Measurements from ENCODE around the gene ESR1. TPM values are rescaled to one million over a fixed set of nuclear protein-coding genes. Genes with fewer than 3 reads are reported as not detected.

ESR1 gene
- total RNA-seq, 1 donor from 2014 or later = not detected

- Mint-ChIP-seq H3K4me3 (no peak overlapping the region), H3K4me1 (no peaks in the 10 kb centered on the region), H3K27me3 (ENCODE audit: insufficient read depth, low read depth) (no peaks in the 10 kb centered on the region), H3K36me3 (peaks cover 7% of the 10 kb centered on the region), H3K9me3 (no peaks in the 10 kb centered on the region), H3K27ac (no peak overlapping the region)
- H3K4me3 ChIP-seq = no peak overlapping the region
- H3K4me2 ChIP-seq = no peak overlapping the region
- no peaks in the 10 kb centered on the region for H3K36me3 ChIP-seq
- no peaks in the 10 kb centered on the region for H3K27me3 ChIP-seq
- H4K20me1 ChIP-seq (ENCODE audit: low read depth) = no peaks in the 10 kb centered on the region
- no peak overlapping the region for H3K9ac ChIP-seq
- no peaks in the 10 kb centered on the region for H3F3A ChIP-seq (ENCODE audit: low read depth)
- H3K79me2 ChIP-seq (ENCODE audit: low read depth) = no peaks in the 10 kb centered on the region
- no peak overlapping the region for H2AFZ ChIP-seq (replicated peaks)
- no peaks in the 10 kb centered on the region for H3K9me3 ChIP-seq (ENCODE audit: low read depth)
- TF ChIP-seq CTCF (IDR thresholded peaks at IDR 0.05) = no peak
- no peak for TF ChIP-seq EZH2 (IDR thresholded peaks at IDR 0.05)
- no peak for TF ChIP-seq EZH2phosphoT487 (IDR thresholded peaks at IDR 0.05)
- DNase-seq (ENCODE audit: low spot score) = no peak
- H3K4me1 ChIP-seq = no peaks in the 10 kb centered on the region
- H3K27ac ChIP-seq = no peak overlapping the region
Measured at GRCh38 chr6:152148412-152148811, 340.9 kb downstream of the ESR1 start.

GRCh38 chr6:152150196-152150595 lies 342.7 kb downstream of the ESR1 start:
- Histone ChIP-seq H3K4me1 (no peaks in the 10 kb centered on the region), H3K79me2 (ENCODE audit: low read depth) (no peaks in the 10 kb centered on the region), H3K27me3 (no peaks in the 10 kb centered on the region), H3K9ac (no peak overlapping the region), H4K20me1 (ENCODE audit: low read depth) (no peaks in the 10 kb centered on the region), H2AFZ (replicated peaks) (no peak overlapping the region), H3K9me3 (ENCODE audit: low read depth) (no peaks in the 10 kb centered on the region), H3K4me2 (no peak overlapping the region), H3F3A (ENCODE audit: low read depth) (no peaks in the 10 kb centered on the region), H3K4me3 (no peak overlapping the region), H3K27ac (no peak overlapping the region), H3K36me3 (no peaks in the 10 kb centered on the region)
- Mint-ChIP-seq H3K4me3 (no peak overlapping the region), H3K4me1 (no peaks in the 10 kb centered on the region), H3K27ac (no peak overlapping the region), H3K9me3 (no peaks in the 10 kb centered on the region), H3K36me3 (peaks cover 5% of the 10 kb centered on the region), H3K27me3 (ENCODE audit: insufficient read depth, low read depth) (no peaks in the 10 kb centered on the region)
- DNase-seq (ENCODE audit: low spot score) = no peak
- no peak for TF ChIP-seq CTCF (IDR thresholded peaks at IDR 0.05)
- no peak for TF ChIP-seq EZH2 (IDR thresholded peaks at IDR 0.05)
- TF ChIP-seq EZH2phosphoT487 (IDR thresholded peaks at IDR 0.05) = no peak

- H3K27ac Mint-ChIP-seq = no peak overlapping the region
- Histone ChIP-seq H3K4me3 (no peak overlapping the region), H4K20me1 (ENCODE audit: low read depth) (no peaks in the 10 kb centered on the region), H3F3A (ENCODE audit: low read depth) (no peaks in the 10 kb centered on the region), H3K4me2 (no peak overlapping the region), H3K4me1 (no peaks in the 10 kb centered on the region), H3K9me3 (ENCODE audit: low read depth) (no peaks in the 10 kb centered on the region), H3K79me2 (ENCODE audit: low read depth) (no peaks in the 10 kb centered on the region), H3K27me3 (no peaks in the 10 kb centered on the region), H3K27ac (no peak overlapping the region), H3K36me3 (no peaks in the 10 kb centered on the region), H3K9ac (no peak overlapping the region), H2AFZ (replicated peaks) (no peak overlapping the region)
- TF ChIP-seq CTCF (IDR thresholded peaks at IDR 0.05) = no peak
- TF ChIP-seq EZH2 (IDR thresholded peaks at IDR 0.05) = no peak
- no peak for TF ChIP-seq EZH2phosphoT487 (IDR thresholded peaks at IDR 0.05)
- no peaks in the 10 kb centered on the region for H3K4me1 Mint-ChIP-seq
- no peaks in the 10 kb centered on the region for H3K27me3 Mint-ChIP-seq (ENCODE audit: insufficient read depth, low read depth)
- no peaks in the 10 kb centered on the region for H3K9me3 Mint-ChIP-seq
- H3K4me3 Mint-ChIP-seq = no peak overlapping the region
- peaks cover 5% of the 10 kb centered on the region for H3K36me3 Mint-ChIP-seq
- DNase-seq (ENCODE audit: low spot score) = no peak
Measured at GRCh38 chr6:152151920-152152319, 344.4 kb downstream of the ESR1 start.
